T-helper 1 cell treated with Interleukin-12 subunit alpha and Interleukin-12 subunit beta and Interleukin-4 antibody, amounts not matched to agents 30 ng/mL and 1 ng/mL, for 36 hours (primary cell): ENCODE results near the gene FUT7. TPM values are rescaled to one million over a fixed set of nuclear protein-coding genes. Genes with fewer than 3 reads are reported as not detected.

Experiments used
- intact Hi-C: fragments of 100-400 bp; cut with micrococcal nuclease; formaldehyde crosslinking; loops from one replicate; pipeline ENCODE4 v1.15.1; 2024
- total RNA-seq: library from RNA; stranded (reverse); gene quantifications from 2 replicates; pipeline ENCODE4 v1.2.3, GENCODE V29; 2022

Gene FUT7
- total RNA-seq, 1 donor from 2014 or later: 1.7 TPM

DNA sequence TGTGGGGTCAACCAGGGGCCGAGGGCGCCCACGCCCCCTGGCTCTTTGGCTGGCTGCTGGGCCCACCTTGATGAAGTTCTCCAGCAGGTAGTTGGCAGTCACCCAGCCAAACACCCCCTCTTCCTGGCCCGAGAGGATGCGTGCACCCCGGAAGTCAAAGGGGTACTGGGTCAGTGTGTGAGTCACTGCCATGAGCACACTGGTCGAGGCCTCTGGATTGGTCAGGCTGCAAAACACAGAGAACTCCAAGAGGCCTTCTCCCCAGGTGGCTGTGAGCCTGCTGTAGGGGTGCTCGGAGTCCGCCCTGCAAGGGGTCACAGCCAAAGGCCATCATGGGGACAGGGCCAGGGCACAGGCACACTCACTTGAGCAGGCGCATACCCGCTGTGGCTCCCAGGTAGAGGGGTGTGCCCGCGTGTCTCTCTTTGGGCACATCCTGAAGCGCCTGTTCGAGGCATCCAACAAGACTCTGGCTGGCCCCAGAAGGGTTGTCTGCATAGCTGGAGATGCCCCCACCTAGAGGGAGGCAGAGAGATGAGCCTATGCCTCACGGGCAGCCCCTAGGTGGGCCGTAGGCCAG is 19.3 kb upstream of the FUT7 start:
- intact Hi-C loops: no loop called here

DNA sequence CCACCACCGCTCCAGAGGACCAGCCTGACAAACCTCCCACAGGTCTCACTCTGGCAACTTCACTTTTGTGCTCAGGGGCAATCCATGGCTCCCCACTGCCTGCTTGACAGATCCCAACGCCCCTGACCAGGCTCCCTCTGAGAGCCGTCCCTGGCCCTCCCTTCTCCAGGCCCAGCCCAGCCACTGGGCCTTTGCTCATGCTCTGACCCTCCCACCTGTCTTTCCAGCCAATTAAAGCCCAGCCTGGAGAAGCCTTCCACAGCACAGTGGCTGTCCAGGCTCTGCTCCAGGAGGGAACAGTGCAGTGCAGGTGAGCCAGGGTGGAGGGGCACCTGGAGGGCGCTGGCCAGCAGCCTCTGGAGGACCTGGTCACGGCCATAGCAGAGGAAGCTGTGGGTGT is 18.7 kb upstream of the FUT7 start:
- intact Hi-C loops: no loop called here

DNA sequence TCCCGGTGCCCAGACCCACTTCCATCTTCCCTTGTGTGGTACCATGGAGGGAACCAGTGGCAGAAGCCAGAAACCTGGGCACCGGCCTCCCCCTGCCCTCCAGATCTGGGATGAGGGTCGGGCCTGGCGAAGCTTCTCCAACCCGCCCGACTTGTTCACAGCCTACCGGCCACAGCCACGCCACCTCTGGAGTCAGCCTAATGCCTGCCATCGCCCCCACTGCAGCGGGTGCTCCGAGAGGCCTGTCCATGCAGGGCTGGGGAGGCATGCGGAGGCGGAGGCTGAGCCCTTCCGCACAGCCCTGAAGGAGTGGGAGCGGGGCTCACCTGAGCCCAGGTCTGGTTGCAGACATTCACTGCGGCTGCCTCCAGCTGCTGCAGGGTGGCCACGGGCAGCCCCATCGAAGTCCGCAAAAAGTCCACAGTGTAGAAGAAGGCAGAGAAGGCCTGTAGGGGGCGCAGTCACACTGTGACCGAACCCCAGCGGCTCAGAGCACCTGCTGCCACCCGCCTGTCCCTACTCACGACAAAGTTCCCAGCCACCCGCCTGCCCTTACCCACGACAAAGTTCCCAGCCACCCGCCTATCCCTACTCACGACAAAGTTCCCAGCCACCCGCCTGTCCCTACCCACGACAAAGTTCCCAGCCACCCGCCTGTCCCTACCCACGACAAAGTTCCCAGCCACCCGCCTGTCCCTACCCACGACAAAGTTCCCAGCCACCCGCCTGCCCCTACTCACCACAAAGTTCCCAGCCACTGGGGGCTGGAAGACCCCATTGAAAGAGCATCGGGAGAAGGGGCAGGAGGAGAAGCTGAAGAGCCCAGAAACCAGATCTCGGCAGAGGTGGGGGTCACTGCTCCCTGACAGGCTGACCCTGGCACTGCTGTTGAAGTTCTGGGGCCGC is 17.9 kb upstream of the FUT7 start:
- intact Hi-C loops: loop anchor here (5.0 kb wide), 1 partner anchor 202 kb away; the partner anchor contains the start of gene PHPT1

DNA sequence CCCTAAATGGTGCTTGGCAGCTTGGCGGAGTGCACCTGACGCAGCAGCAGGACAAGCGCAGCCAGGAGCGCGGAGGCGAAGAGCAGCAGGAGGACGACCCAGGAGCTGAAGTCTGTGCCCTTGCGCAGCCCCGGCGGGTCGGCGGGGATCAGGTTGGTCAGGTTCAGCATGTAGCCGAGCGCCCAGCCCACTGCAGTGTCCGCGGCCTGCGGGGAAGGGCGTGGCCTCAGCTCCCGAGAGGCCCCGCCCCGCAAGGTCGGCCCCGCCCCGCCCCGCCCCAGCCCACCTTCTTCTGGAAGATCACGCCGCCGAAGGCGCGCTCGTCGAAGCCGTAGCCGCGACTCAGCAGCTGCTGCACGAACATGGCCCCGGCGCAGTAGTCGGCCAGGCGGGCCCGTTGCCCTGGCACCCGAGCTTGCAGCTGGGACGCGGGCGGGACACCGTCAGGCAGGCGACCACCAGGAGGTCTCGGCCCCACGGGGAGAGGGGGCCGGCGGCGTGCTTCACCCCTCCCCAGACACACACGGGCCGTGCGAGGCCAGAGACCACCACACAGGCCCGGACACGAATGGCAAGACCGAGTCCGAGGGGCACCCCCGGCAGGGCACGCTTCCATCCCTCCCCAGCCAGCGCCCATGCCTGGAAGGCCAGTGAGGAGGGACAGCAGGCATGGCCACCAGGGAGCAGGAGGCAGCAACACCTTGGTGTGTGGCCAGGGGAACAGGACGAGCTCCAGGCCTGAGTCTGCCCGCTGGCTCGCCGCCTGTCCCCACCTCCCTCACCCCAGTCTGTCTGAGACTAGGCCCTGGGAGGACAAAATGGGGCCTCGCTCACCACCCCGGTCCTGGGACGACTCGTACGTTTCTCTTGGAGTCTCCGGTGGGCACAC is 17.0 kb upstream of the FUT7 start:
- intact Hi-C loops: loop anchor here (5.0 kb wide), 1 partner anchor 202 kb away; the partner anchor contains the start of gene PHPT1

DNA sequence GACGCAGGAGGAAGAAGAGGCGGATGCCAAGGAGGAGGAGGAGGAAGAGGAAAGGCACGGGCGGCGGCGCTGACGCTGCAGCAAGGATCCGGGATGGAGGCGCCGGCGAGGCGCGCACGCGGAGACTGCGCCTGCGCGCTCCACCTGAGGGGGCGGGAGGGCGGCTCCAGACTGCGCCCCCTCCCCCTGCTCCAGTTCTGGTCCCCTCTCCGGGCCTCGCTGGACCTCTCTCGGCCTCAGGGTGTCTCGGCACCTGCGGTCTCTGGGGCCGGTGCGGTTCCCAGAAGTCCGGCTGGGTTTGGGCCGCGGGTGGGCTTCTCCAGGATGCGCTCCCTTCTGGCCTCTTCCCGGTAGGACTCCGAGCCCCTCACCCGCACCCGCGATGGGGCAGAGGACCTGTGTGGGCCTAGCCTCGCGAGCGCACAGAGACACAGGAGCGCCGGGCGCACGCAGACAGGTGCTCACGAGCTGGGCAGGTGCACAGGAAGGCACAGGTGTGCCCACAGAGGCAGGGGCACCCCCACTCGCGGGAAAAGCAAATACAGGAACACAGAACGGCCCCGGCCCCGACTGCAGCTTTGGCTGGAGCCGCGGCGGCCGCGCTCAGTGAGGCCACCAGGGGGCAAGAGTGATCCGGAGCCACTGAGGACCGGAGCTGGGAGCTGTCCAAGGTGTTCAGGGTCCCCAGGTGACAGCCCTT is 14.3 kb upstream of the FUT7 start, which contains the start of gene NPDC1:
Gene NPDC1 (minus strand): TSS at position 90 of the 700 bp plus-strand sequence. CDS start 188 bp downstream, outside the sequence.
- intact Hi-C loops: loop anchor here (1.0 to 5.0 kb wide), 4 partner anchors 11 to 199 kb away; partner anchors contain the start of genes PHPT1 and RNF224

DNA sequence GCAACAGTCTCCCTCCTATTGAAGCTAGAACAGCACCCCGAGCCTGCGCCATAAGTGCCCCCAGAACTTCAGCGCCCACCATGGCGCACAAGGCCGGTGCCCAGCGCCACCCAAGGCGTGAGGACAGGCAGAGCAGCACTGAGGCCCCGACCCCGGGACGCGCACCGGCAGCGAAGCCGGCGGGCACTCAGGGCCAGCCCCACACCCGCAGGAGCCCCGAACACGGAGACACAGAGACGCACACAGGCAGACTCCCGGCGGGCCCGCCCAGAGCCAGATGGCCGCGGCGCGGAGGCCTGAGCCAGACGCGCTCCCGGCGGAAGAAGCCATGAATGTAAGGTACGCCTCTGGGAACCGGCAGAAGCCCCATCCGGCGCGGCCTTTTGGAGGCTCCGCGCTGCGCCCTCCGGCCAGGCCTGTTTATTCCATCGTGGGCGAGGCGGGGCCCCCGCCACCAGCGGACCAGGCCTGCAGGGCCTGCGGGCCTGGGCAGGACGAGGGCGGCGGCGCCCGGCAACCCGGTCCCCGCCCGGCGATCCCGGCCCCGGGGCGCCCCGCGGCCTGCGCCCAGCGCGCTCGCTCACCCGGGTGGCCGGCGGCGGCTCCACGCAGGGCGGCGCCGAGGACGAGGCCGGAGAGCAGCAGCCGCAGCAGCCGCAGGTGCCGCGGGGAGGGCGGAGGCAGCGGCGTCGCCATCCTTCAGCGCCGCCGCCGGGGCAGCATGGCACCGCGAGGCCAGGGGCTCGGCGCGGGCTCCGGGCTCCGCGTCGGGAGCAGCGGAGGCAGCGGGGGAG is 13.6 kb upstream of the FUT7 start:
- intact Hi-C loops: loop anchor here (1.0 to 5.0 kb wide), 4 partner anchors 10 to 198 kb away; partner anchors contain the start of genes PHPT1 and RNF224

DNA sequence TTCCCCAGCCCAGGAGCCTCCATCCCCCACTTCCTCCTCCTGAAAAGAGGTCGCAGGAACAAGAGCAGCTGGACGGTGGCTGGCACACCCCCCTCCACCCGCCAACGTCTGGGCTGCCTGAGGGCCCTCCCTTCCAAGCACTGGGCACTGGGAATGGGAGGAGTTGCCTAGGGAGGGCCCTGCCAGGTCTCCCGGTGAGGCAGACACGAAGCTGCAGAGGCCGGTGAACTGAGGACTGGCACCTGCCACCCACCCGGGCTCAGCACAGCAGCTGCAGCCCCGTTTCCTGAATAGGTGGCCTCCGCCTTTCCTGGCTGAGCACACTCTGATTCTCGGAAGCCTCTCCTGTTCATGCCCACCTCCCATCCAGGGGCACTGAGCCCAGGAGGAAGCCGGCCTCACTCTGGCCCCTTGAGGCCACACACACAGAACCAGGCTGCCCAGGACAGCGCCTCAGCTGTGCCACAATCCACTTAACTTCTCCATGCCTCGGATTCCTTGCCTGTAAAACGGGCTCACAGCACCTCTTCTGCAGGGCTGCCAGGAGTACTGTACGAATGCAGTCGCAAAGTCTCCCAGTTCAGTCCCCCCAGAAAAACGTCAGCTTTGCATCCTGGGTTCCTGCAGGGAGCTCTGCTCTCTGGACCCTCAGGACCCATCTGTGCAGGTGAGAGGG is 12.8 kb upstream of the FUT7 start:
- intact Hi-C loops: loop anchor here (5.0 kb wide), 1 partner anchor 197 kb away; the partner anchor contains the start of gene PHPT1

DNA sequence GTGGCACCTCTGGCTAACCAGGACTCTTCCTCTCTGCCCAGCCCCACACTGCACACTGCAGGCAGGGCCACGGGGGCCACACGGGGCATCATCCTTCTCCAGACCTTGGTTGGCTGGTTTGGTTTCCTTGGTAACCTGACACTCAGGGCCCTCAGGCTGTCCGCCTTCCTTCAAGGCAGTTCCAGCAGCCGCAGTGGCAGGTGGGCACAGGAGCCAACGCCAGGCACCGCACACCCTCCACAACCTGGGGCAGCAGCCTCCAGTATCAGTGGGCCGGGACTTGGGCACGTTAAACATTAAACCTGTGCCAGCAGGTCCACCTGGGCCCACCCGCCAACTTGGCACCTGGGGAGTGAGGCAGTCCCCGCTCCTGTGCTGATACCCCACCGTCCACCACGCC is 12.1 kb upstream of the FUT7 start:
- intact Hi-C loops: no loop called here

DNA sequence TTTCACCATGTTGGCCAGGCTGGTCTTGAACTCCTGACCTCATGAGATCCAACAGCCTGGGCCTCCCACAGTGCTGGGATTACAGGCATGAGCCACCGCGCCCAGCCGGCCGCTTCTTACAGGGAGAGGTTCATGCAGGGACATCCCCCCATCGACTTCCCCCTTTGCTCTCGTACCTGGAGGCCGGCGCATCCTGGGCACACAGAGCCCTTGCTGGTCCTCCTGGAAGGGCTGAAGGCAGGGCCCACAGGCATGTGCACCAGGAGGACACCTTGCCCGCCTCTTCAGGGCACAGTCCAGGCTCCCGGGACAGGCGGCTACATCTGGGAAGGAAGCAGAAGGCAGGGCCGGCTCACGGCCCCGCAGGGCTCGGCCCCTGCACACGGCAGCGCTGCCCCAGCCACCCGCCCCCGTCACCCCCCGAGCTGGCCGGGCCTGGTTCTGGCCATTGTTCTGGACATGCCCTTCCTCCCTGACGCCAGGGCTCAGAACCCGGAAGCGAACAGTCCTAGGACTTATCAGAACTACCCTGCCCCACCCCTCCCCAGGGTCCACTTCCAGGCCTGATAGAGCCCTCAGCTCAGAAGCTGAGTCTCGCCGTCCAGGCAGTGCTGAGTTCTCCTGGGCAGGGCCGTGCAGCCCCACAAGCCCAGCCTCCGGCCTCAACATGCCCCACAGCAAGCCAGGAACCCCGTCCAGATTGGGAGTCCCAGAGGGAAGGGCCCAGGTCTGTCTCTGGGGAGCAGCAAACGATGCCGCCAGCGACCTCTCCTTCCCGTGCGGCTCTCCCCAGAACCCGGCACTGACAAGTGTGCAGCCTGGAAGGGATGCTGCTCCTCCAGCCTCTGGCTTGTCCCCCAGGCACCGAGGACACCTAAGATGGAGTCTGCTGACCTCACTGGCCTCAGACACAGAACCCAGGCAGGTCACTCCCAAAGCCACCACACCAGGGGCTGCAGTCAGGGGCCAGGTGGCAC is 11.2 kb upstream of the FUT7 start:
- intact Hi-C loops: no loop called here

DNA sequence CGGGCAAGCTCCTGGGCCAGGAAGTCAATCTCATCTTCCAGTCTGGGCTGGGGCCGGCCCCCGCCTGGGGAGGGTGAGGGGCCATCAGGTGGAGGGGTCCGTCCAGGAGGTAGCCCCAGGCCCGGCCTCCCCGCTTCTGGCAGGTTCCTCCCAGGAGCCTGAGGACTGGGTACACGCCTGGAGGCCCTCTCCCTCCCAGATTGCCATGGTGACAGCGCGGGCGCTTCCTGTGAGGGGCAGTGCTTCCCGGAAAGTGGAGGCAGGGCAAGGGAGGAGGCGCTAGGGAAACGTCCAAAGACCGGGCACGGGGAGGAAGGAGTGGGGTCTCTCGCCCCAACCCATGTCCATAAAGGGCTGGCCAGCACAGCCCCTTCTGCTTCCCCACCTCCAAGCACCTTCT is 9.2 kb upstream of the FUT7 start:
- intact Hi-C loops: no loop called here

DNA sequence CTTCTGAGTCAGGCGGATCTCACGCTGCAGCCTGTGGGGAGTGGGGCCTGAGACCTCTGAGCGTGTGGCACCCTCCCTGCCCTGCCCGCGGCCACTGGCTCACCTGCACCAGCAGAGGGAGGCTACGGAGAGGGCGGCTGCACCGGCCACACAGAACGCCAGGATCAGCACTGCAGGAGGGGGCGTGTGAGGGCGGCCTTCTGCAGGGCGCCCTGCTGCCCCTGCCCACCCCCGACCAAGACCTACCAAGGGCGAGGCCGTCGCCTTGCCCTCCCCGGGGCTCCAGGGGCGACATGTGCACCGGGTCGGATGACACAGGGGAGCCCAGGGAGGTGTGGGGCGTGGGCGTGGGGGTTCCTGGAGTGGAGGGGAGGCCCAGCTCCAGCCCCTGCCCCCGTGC is 8.7 kb upstream of the FUT7 start:
- intact Hi-C loops: no loop called here

DNA sequence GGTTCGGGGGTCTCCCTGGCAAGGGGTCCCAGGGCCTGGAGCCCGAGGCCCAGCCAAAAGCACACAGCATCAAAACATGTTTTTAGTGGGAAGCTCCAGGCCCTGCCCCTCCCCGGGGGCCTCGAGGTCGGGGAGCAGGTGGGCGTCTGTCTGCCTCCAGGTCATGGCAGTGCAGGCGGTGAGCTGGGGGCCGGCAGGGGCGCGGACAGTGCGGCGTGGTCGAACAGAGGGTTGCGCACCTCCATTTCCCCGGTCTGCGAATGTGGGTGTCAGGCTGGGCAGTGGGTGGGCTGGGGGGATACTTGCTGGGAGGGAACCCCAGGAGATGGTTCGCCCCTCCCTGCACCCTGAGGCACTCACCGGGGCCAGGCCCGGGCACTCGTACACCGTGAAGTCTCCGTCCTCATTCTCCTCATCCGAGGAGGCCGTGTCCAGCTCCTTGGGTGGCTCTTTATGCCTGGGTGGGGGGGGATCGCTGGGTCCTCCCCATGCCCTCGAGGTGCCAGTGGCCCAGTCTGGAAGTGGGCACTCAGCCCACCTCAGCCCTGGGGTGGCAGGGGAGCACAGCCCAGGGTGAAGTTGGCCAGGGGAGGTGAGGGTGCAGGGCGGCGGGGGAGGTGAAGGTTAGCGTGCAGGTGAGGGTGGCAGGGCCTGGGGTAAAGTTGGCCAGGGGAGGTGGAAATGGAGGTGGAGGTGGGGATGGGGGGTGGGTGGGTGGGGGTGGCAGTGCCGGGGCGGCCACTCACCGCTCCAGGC is 7.9 kb upstream of the FUT7 start:
- intact Hi-C loops: no loop called here

DNA sequence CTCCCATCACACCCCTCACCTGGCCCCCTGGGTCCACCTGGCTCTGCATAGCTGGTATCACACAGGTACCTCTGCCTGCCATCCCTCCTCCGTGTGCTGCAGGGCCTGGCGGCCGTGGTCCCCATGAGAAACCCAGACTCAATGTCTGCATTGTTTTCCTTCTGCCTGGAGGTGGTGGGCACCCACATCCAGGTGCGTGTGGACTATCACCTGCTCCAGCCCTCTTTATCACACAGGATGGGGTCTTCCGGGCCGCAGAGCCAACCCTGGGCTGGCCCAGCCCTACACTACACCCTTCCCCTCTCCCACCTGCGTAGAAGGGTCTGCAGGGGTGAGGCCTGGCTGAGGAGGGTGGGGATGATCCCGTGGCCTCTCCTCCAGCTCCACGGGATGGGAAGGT is 7.0 kb upstream of the FUT7 start:
- intact Hi-C loops: no loop called here

DNA sequence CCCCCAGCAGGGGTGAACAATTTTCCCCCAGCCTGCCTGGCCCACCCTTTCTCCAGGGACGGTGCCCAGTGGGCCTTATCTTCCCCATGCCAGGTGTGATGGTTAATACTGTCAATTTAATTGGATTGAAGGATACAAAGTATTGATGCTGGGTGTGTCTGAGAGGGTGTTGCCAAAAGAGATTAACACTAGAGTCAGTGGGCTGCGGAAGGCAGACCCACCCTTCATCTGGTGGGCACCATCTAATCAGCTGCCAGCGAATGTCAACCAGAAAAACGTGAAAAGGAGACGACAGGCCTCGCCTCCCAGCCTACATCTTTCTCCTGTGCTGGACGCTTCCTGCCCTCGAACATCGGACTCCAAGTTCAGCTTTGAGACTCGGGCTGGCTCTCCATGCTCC is 5.6 kb upstream of the FUT7 start:
- intact Hi-C loops: no loop called here

DNA sequence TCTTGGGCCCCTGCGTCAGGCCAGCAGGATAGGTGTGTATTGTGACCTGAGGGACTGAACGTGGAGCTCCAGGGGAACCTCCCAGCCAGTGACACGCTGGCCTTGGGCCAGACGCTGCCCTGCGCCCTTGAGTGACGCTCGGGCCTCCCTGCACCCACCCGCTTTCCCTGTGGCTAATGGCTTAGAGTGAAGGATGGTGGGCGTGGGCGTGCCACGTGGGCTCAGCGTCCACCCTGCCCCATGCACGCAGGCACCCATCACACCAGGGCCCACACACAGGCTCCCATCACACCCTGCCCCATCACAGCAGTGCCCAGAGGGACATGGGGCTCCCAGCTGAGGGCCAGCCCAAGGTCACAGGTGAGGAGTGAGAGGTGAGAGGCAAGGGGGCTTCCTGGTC is 5.1 kb upstream of the FUT7 start:
- intact Hi-C loops: no loop called here

DNA sequence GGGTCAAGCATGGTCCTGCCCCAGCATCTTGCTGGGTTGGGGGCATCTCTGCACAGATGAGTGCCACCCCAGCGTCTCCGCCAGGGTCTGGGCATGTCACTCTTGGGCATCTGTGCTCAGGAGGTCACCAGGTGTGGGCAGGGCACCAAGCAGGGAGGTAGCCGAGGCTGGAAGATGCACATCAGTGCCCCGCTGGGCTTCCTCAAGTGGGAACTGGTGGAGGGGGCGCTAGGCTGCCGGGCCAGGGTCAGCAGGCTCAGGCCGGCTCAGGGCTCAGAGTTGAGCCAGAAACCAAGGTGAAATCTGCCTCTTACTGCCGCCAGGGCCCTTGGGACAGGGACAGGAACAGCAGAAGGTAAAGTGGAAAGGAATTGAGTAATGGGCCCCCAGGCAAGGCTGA is 4.0 kb upstream of the FUT7 start:
- intact Hi-C loops: loop anchor here (1.0 to 2.0 kb wide), 9 partner anchors 10 to 249 kb away; partner anchors contain the start of genes AJM1, FBXW5, MAN1B1 and NPDC1

DNA sequence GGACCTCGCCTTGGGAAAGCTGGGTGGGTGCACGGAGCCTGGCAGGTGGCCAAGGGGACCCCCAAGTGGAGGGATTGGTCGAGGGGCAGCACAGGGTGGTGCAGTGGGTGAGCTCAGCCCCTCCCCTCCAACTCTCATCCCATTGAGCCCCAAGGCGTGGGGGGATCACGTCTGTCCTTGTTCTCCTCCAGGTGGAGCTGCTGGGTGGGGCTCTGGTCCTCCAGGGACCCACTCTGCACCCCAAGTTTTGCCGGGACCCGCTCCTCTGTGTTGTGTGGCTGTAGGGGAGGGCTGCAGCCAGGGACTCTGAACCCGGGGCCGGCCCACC is 3.6 kb upstream of the FUT7 start:
- intact Hi-C loops: loop anchor here (1.0 to 2.0 kb wide), 9 partner anchors 11 to 248 kb away; partner anchors contain the start of genes AJM1, FBXW5, MAN1B1 and NPDC1
